ENCODE data around the gene ATP6V1F. TPM values are rescaled to one million over a fixed set of nuclear protein-coding genes. Genes with fewer than 3 reads are reported as not detected.

Gene ATP6V1F
- total RNA-seq, 5 donors from 2014 or later (not counting 1 experiment from before 2014, with no cell fraction given) = 62.6 to 78.1 (median 75.5) TPM

- H3K4me1 Mint-ChIP-seq = peaks cover 0 to 4% (median 0%) of the 10 kb centered on the region in 3 donors
- Histone ChIP-seq H3K4me1 (ENCODE audit: control insufficient read depth in 1 of 2, extremely low read depth in 1 of 2, insufficient read depth in 2 of 2, low read length in 2 of 2) (peaks cover 0 to 8% of the 10 kb centered on the region in 2 experiments), H3K27me3 (replicated peaks in 1 of 2; ENCODE audit: control insufficient read depth in 2 of 2, extremely low read depth in 1 of 2, insufficient read depth in 2 of 2, low read length in 1 of 2) (peaks cover 0 to 42% of the 10 kb centered on the region in 2 experiments), H3K4me3 (ENCODE audit: control insufficient read depth in 1 of 2, extremely low read depth in 1 of 2, low read length in 1 of 2) (no peak overlapping the region), H3K9me3 (no peaks in the 10 kb centered on the region), H3K27ac (ENCODE audit: low read length) (no peak overlapping the region), H3K36me3 (ENCODE audit: control insufficient read depth in 2 of 2, extremely low read depth in 1 of 2, insufficient read depth in 1 of 2, low read length in 1 of 2) (no peaks in the 10 kb centered on the region)
- no peak overlapping the region for H3K4me3 Mint-ChIP-seq
- no peak overlapping the region for H3K27ac Mint-ChIP-seq
- CTCF ChIA-PET = interaction anchor here (0.6 to 1.2 kb wide), 3 partner anchors 94 to 188 kb away, joined by 3 to 4 read pairs (median 3); no protein-coding TSS in a partner anchor
- peaks cover 24 to 35% of the 10 kb centered on the region in 2 donors for H3K27me3 Mint-ChIP-seq
- H3K9me3 Mint-ChIP-seq = no peaks in the 10 kb centered on the region
- DNase-seq (no peak), ATAC-seq (replicated peaks in 1 of 4) (no peak)
- POLR2A ChIA-PET = interaction anchor here in 1 of 2 donors (0.5 kb wide), 1 partner anchor 32 kb away, joined by 3 read pairs; no protein-coding TSS in a partner anchor
- no peaks in the 10 kb centered on the region for H3K36me3 Mint-ChIP-seq
- WGBS (ENCODE audit: insufficient coverage) = 75% methylated on average over 11 of the region's 14 CpGs
Observed at GRCh38 chr7:128903621-128904361, 41.1 kb downstream of the ATP6V1F start.

DNA sequence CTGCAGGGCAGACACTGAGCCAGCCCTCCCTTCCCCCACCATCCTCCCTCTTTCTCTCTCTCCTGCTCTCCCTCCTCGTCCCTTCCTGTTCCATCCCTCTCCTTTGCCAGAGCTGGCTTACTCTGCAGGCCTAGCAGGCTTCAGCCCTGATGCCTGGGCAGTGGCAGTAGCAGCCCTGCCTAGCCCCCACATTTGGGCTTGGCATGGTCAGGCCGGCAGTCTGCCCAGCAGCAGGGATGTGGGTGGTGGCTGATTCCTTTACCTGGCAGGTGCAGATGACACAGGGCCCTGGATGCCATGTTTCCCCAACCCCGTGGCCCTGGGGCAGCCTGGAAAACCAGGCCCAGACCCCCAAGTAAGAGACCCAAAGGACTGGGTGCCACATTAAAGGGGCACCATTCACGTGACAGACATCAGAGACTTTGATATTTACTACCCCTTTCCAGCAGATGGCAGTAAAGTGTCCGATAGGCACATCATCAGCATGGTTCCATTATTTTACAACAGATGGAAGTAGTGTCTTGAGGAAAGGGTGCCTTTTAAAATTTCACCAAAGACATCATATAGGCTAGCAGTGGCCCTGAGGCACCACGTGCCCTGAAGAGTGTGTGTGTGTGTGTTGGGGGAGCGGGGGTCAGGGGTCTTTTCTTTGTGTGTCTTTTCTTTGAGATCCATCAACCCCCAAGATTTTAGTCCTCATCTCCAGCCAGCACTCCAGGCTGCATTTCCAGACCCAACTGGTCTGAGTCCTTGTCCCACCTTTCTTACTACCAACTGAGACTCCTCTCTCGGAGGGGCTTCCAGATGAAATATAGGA lies 41.9 kb downstream of the ATP6V1F start:
- Histone ChIP-seq H3K9me3 (no peaks in the 10 kb centered on the region), H3K27me3 (replicated peaks in 1 of 2; ENCODE audit: control insufficient read depth in 2 of 2, extremely low read depth in 1 of 2, insufficient read depth in 2 of 2, low read length in 1 of 2) (peaks cover 2 to 50% of the 10 kb centered on the region in 2 experiments), H3K4me3 (ENCODE audit: control insufficient read depth in 1 of 2, extremely low read depth in 1 of 2, low read length in 1 of 2) (no peak overlapping the region), H3K4me1 (ENCODE audit: control insufficient read depth in 1 of 2, extremely low read depth in 1 of 2, insufficient read depth in 2 of 2, low read length in 2 of 2) (peaks cover 0 to 8% of the 10 kb centered on the region in 2 experiments), H3K27ac (ENCODE audit: low read length) (no peak overlapping the region), H3K36me3 (ENCODE audit: control insufficient read depth in 2 of 2, extremely low read depth in 1 of 2, insufficient read depth in 1 of 2, low read length in 1 of 2) (no peaks in the 10 kb centered on the region)
- 27% methylated on average over 2 of the region's 8 CpGs for WGBS (ENCODE audit: insufficient coverage)
- ChIA-PET CTCF (interaction anchor here (0.9 to 1.2 kb wide), 2 partner anchors 187 kb away, joined by 3 to 4 read pairs; no protein-coding TSS in a partner anchor), POLR2A (interaction anchor here in 1 of 2 donors (0.5 kb wide), 1 partner anchor 39 kb away, joined by 7 read pairs; no protein-coding TSS in a partner anchor)
- no peaks in the 10 kb centered on the region for H3K36me3 Mint-ChIP-seq
- H3K27me3 Mint-ChIP-seq = peaks cover 31 to 43% of the 10 kb centered on the region in 2 donors
- no peak overlapping the region for H3K27ac Mint-ChIP-seq
- H3K4me3 Mint-ChIP-seq = no peak overlapping the region
- ATAC-seq (replicated peaks in 1 of 4) (peak; percentile 74 to 89 (median 76)), DNase-seq (peak in 10 of 35 experiments; percentile 16 to 78 (median 25))
- no peaks in the 10 kb centered on the region for H3K9me3 Mint-ChIP-seq
- peaks cover 0 to 4% (median 0%) of the 10 kb centered on the region in 3 donors for H3K4me1 Mint-ChIP-seq

- Mint-ChIP-seq H3K4me3 (no peak overlapping the region), H3K9me3 (no peaks in the 10 kb centered on the region), H3K4me1 (peaks cover 0 to 4% (median 0%) of the 10 kb centered on the region in 3 donors), H3K27me3 (peaks cover 36 to 55% of the 10 kb centered on the region in 2 donors), H3K36me3 (no peaks in the 10 kb centered on the region), H3K27ac (no peak overlapping the region)
- no peak for ATAC-seq (replicated peaks in 1 of 4)
- no peaks in the 10 kb centered on the region for H3K36me3 ChIP-seq (ENCODE audit: control insufficient read depth in 2 of 2, extremely low read depth in 1 of 2, insufficient read depth in 1 of 2, low read length in 1 of 2)
- H3K27me3 ChIP-seq (replicated peaks in 1 of 2; ENCODE audit: control insufficient read depth in 2 of 2, extremely low read depth in 1 of 2, insufficient read depth in 2 of 2, low read length in 1 of 2) = peaks cover 4 to 63% of the 10 kb centered on the region in 2 experiments
- CTCF ChIA-PET = no interaction called here
- H3K4me1 ChIP-seq (ENCODE audit: control insufficient read depth in 1 of 2, extremely low read depth in 1 of 2, insufficient read depth in 2 of 2, low read length in 2 of 2) = peaks cover 0 to 8% of the 10 kb centered on the region in 2 experiments
- H3K27ac ChIP-seq (ENCODE audit: low read length) = no peak overlapping the region
- POLR2A ChIA-PET = no interaction called here
- no peak for DNase-seq
- H3K9me3 ChIP-seq = no peaks in the 10 kb centered on the region
- WGBS (ENCODE audit: insufficient coverage) = 87% methylated on average over 2 of the region's 5 CpGs
- no peak overlapping the region for H3K4me3 ChIP-seq (ENCODE audit: control insufficient read depth in 1 of 2, extremely low read depth in 1 of 2, low read length in 1 of 2)
Observed at GRCh38 chr7:128906001-128906765, 43.5 kb downstream of the ATP6V1F start.

GRCh38 chr7:128906766-128907559 lies 44.3 kb downstream of the ATP6V1F start:
- H3K27me3 ChIP-seq (replicated peaks in 1 of 2; ENCODE audit: control insufficient read depth in 2 of 2, extremely low read depth in 1 of 2, insufficient read depth in 2 of 2, low read length in 1 of 2) = peaks cover 4 to 71% of the 10 kb centered on the region in 2 experiments
- POLR2A ChIA-PET = no interaction called here
- no peaks in the 10 kb centered on the region for H3K9me3 ChIP-seq
- ATAC-seq (replicated peaks in 1 of 4) (no peak), DNase-seq (no peak)
- 79% methylated on average over 9 of the region's 19 CpGs for WGBS (ENCODE audit: insufficient coverage)
- H3K9me3 Mint-ChIP-seq = no peaks in the 10 kb centered on the region
- CTCF ChIA-PET = no interaction called here
- no peak overlapping the region for H3K27ac Mint-ChIP-seq
- no peak overlapping the region for H3K4me3 Mint-ChIP-seq
- peaks cover 43 to 63% of the 10 kb centered on the region in 2 donors for H3K27me3 Mint-ChIP-seq
- H3K4me3 ChIP-seq (ENCODE audit: control insufficient read depth in 1 of 2, extremely low read depth in 1 of 2, low read length in 1 of 2) = no peak overlapping the region
- peaks cover 0 to 4% (median 0%) of the 10 kb centered on the region in 3 donors for H3K4me1 Mint-ChIP-seq
- H3K36me3 ChIP-seq (ENCODE audit: control insufficient read depth in 2 of 2, extremely low read depth in 1 of 2, insufficient read depth in 1 of 2, low read length in 1 of 2) = no peaks in the 10 kb centered on the region
- H3K4me1 ChIP-seq (ENCODE audit: control insufficient read depth in 1 of 2, extremely low read depth in 1 of 2, insufficient read depth in 2 of 2, low read length in 2 of 2) = peaks cover 0 to 8% of the 10 kb centered on the region in 2 experiments
- H3K36me3 Mint-ChIP-seq = no peaks in the 10 kb centered on the region
- no peak overlapping the region for H3K27ac ChIP-seq (ENCODE audit: low read length)

DNA sequence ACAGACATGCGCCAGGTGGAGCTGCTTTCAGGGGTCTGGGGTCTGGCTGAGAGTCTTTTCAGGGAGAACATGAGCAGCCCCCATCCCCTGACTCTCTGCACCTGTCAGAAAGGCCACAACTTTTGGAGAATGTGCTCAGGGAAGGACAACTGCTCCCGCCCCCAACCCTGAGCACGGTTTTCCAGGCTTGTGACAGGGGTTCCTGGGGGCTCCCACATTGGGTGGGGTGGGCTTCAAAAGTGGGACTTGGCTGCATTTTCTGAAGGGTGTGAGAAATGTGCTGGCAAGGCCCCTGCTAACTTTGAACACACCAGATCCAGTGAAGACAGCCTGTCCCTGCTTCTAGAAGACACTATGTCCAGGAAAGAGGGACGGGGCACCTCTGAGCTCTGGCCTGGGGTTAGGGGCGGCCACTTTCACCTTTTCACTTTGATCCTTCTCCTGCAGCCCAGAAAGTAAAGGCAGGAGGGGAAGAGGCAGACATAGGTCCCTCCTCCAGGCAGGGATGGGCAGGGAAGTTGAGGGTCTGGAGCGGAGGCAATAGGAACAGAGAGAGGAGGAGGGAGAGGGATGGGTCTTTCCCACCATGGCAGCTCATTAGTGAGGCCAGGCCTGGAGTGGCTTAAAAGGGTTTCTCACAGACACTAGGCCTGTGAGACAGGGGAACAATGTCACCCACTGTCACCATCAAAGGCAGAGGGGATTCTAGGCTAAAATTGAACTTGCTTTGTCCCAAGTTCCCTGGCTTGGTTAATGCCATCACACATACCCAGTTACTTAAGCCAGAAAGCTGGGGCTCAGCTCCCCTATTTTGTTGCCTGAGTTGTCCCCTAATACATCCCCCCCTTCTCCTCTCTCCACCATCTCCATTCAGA lies 46.3 kb downstream of the ATP6V1F start:
- WGBS (ENCODE audit: insufficient coverage) = 60% methylated on average over 1 of the region's 6 CpGs
- H3K4me3 ChIP-seq (ENCODE audit: control insufficient read depth in 1 of 2, extremely low read depth in 1 of 2, low read length in 1 of 2) = no peak overlapping the region
- ATAC-seq (replicated peaks in 1 of 4) = no peak
- H3K27ac ChIP-seq (ENCODE audit: low read length) = no peak overlapping the region
- no peak for DNase-seq
- H3K4me3 Mint-ChIP-seq = no peak overlapping the region
- ChIA-PET CTCF (no interaction called here), POLR2A (interaction anchor here in 1 of 2 donors (0.7 to 1.1 kb wide), 2 partner anchors 528 to 541 kb away, joined by 3 to 6 read pairs; no protein-coding TSS in a partner anchor)
- peaks cover 0 to 8% of the 10 kb centered on the region in 2 experiments for H3K4me1 ChIP-seq (ENCODE audit: control insufficient read depth in 1 of 2, extremely low read depth in 1 of 2, insufficient read depth in 2 of 2, low read length in 2 of 2)
- peaks cover 0 to 4% (median under 1%) of the 10 kb centered on the region in 3 donors for H3K4me1 Mint-ChIP-seq
- H3K9me3 ChIP-seq = no peaks in the 10 kb centered on the region
- H3K9me3 Mint-ChIP-seq = no peaks in the 10 kb centered on the region
- H3K36me3 ChIP-seq (ENCODE audit: control insufficient read depth in 2 of 2, extremely low read depth in 1 of 2, insufficient read depth in 1 of 2, low read length in 1 of 2) = no peaks in the 10 kb centered on the region
- H3K27me3 ChIP-seq (replicated peaks in 1 of 2; ENCODE audit: control insufficient read depth in 2 of 2, extremely low read depth in 1 of 2, insufficient read depth in 2 of 2, low read length in 1 of 2) = peaks cover 4 to 68% of the 10 kb centered on the region in 2 experiments
- H3K27ac Mint-ChIP-seq = no peak overlapping the region
- no peaks in the 10 kb centered on the region for H3K36me3 Mint-ChIP-seq
- peaks cover 46 to 64% of the 10 kb centered on the region in 2 donors for H3K27me3 Mint-ChIP-seq
